Fibroblast of mammary gland (primary cell): ENCODE results near the gene RELN.

Experiments
- DNase-seq: peaks from one replicate; pipeline ENCODE4 v3.0.0-alpha.2; 2010; ENCODE audit warnings: low read depth
- H3K4me3 ChIP-seq: 2 replicates; pipeline ENCODE4 v1.5.1; 2011; ENCODE audit warnings: low read depth, mild to moderate bottlenecking, low read length, moderate library complexity; ENCODE audit not compliant: control insufficient read depth
- TF ChIP-seq, protein P1 (sequence below): conservative IDR thresholded peaks from 2 replicates; pipeline ENCODE4 v1.5.1; 2011; ENCODE audit warnings: low read depth, low read length, inconsistent platforms; ENCODE audit not compliant: control insufficient read depth, insufficient read depth

RELN gene

DNA sequence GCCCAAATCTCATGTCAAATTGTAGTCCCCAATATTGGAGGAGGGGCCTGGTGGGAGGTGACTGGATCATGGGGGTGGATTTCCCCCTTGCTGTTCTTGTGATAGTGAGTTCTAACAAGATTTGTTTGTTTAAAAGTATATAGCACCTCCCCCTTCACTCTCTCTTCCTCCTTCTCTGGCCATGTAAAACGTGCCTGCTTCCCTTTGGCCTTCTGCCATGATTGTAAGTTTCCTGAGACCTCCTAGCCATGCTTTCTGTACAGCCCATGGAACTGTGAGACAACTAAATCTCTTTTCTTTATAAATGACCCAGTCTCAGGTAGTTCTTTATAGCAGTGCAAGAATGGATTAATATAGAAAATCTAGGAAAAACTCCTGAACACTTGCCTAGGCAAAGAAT, 341.3 kb downstream of the RELN start:
- TF ChIP-seq, protein P1, sequence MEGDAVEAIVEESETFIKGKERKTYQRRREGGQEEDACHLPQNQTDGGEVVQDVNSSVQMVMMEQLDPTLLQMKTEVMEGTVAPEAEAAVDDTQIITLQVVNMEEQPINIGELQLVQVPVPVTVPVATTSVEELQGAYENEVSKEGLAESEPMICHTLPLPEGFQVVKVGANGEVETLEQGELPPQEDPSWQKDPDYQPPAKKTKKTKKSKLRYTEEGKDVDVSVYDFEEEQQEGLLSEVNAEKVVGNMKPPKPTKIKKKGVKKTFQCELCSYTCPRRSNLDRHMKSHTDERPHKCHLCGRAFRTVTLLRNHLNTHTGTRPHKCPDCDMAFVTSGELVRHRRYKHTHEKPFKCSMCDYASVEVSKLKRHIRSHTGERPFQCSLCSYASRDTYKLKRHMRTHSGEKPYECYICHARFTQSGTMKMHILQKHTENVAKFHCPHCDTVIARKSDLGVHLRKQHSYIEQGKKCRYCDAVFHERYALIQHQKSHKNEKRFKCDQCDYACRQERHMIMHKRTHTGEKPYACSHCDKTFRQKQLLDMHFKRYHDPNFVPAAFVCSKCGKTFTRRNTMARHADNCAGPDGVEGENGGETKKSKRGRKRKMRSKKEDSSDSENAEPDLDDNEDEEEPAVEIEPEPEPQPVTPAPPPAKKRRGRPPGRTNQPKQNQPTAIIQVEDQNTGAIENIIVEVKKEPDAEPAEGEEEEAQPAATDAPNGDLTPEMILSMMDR: no peak
- H3K4me3 ChIP-seq: no peak overlapping the region
- DNase-seq: no peak

DNA sequence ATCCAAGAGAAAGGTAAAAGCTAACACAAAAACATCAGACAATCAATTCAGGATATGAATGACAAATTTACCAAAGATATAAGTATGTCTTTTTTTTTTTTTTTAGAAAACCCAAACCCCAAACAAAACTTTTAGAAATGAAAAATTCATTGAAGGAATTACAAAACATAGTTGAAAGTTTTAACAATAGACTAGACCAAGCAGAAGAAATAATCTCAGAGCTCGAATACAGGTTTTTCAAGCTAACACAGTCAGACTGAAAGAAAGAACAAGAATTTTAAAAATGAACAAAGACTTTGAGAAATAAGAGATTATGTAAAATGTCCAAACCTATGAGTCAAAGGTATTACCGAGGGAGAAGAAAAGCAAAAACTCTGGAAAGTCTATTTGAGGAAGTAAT, 345.1 kb downstream of the RELN start:
- TF ChIP-seq, protein P1: no peak
- DNase-seq: no peak
- no peak overlapping the region for H3K4me3 ChIP-seq

DNA sequence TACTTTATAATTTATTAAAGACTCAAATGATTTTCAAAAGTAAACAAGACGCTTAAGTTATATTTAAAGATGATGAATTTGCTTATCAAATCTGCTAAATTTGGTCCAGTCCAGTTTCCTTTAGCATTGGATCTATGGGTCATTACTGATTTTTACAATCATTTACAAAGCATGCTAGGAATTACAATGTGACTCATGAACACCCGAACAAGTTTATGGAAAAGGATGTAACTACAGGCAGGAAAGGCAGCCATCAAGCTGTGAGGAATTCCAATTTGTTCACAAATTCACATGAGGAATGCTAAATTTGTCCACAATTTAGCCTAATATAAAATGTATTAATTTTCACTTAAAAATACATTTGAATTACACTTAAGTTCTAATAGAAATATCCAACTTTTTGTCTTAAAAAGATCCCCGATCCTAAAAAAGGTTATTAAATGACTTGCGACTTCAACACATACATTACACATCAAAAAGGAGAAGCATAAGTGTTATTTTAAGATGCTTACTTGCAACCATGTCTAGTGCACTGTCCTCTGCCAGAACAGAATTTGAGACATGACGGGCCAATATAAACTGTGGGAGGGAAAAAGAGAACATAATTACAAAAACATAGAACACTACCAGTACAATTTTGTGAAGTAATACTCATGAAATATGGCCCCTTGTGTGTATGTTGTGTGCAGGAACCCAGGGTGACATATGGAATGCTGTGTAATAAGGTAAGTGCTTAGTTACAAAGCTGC, 349.3 kb downstream of the RELN start:
- TF ChIP-seq, protein P1: no peak
- H3K4me3 ChIP-seq: no peak overlapping the region
- DNase-seq: peak; percentile 63

DNA sequence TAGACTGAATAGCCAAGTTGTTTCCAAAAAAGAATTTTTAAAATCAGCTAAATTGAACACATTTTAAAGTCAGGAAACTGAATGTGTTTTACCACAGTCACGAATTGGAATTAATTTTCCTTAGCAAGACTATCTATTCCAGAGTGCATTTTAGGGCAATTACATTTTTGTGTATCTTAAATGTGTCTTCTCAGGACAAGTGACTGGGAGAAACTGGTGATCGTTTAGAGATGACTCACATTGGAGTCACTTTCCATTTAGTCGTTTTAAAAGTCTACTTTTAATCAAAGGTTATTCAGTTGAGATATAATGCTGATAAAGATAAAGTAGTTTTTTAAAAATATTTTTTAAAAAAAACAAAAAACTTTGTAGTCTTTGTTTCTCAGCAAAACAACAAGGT, 351.7 kb downstream of the RELN start:
- DNase-seq: peak; percentile 77
- H3K4me3 ChIP-seq: no peak overlapping the region
- TF ChIP-seq, protein P1: no peak

DNA sequence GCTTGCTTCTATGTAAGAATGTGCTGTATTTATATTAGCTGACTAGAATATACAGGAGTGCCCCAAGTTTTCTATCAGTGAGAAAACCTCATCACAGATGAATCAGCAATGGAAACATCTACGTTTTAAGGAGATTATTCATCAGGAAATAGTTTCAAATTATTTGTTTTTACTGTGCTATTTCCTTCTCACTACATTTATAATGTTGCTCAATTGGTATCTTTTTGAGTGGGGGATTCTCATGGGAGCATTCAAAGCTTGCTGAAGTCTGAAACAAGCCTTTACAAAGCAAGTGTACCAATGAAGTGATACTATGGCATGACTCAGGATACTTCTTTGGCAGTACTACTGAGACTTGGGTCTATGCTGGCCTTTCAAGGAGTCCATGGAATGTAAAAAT, 352.4 kb downstream of the RELN start:
- no peak overlapping the region for H3K4me3 ChIP-seq
- TF ChIP-seq, protein P1: no peak
- peak; percentile 96 for DNase-seq

DNA sequence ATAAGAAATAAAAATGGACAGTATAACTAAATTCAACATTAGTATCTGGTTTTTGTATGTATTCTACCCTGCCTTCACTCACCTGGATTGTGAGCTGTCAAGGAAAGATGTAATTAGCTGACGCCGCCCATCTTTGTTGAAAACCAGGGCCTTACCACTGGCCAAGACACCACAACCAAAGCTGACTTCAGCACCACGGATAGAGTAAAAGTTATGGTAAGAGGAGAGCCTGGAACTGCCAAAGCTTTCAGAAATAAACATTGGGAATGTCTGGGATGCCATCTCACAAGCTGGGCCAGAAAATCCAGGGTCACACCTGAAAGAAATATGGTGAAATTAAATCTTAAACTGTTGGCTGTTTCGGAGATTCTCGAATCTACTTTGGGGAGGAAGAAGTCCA, 353.3 kb downstream of the RELN start:
- TF ChIP-seq, protein P1: no peak
- H3K4me3 ChIP-seq: no peak overlapping the region
- DNase-seq: peak; percentile 46
